ENCODE measurements around the gene KCNQ1OT1. TPM values are rescaled to one million over a fixed set of nuclear protein-coding genes. Genes with fewer than 3 reads are reported as not detected.

KCNQ1OT1 gene
- total RNA-seq, 4 donors from 2014 or later: 0.21 to 1.9 (median 1.2) TPM

DNA sequence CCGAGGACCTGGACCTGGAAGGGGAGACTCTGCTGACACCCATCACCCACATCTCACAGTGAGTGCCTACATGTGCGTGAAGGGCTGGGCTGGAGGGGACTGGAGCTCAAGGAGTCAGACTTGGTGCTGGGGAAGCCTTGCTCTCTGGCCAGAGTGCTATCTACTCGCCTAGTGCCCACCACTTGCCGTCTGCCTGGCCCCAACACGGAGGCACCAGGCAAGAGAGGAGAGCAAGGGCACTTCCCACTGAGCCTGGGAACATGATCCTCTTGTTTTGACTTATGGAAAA is 37.8 kb downstream of the KCNQ1OT1 start:
- Histone ChIP-seq H3K4me1 (no peaks in the 10 kb centered on the region), H3K36me3 (peaks cover 0 to 11% (median 0%) of the 10 kb centered on the region in 3 donors), H3K27ac (no peak overlapping the region), H3K9me3 (peaks cover 0 to 39% (median 0%) of the 10 kb centered on the region in 3 donors), H3K27me3 (no peaks in the 10 kb centered on the region), H3K4me3 (no peak overlapping the region)
- no peak for DNase-seq
- intact Hi-C loops (cut with DNase I): no loop called here
- TF ChIP-seq, protein P1, sequence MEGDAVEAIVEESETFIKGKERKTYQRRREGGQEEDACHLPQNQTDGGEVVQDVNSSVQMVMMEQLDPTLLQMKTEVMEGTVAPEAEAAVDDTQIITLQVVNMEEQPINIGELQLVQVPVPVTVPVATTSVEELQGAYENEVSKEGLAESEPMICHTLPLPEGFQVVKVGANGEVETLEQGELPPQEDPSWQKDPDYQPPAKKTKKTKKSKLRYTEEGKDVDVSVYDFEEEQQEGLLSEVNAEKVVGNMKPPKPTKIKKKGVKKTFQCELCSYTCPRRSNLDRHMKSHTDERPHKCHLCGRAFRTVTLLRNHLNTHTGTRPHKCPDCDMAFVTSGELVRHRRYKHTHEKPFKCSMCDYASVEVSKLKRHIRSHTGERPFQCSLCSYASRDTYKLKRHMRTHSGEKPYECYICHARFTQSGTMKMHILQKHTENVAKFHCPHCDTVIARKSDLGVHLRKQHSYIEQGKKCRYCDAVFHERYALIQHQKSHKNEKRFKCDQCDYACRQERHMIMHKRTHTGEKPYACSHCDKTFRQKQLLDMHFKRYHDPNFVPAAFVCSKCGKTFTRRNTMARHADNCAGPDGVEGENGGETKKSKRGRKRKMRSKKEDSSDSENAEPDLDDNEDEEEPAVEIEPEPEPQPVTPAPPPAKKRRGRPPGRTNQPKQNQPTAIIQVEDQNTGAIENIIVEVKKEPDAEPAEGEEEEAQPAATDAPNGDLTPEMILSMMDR (IDR thresholded peaks at IDR 0.05): no peak
- TF ChIP-seq POLR2A (IDR thresholded peaks at IDR 0.05): no peak
- WGBS, 2 donors: 100% methylated on average over 1 of the region's 5 CpGs; no CpG with 5 or more reads in 1 of the 2 donors

DNA sequence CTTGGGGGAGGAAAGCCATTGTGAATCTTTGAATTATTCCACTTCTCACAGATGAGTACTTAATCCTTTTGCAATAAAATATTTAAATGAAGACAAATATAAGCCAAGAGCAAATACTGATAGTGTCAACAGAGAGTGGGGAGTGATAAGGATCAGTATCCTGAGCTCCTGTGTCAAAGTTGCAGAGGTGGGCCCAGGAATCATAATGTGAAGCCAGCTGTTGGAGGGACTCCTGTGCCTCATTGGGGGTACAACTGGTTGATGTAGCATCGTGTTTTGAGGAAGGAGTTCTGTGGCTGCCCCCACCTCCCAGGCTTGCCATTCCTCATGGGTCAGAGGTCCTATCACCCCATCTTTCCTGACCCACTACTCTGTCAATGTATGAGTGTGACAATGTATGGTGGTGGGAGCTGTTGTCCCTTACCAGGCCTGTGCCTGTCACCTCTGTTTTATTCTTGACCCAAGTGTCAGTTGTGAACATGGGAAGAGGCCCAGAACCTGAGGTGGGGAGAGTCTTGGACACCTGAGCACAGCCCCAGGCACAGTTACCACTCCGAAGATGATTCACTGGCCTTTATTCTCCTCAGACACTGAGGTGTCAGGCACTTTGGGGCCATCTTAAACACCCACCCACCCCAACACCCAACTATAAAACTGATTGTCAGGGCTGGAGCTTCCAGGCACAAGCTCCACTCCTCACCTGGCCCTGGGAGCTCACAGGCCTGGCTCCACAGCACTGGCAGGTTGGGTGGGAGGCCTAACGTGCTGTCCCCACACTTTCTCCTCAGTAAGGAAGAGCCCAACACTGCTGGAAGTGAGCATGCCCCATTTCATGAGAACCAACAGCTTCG is 38.4 kb downstream of the KCNQ1OT1 start:
- no peak for DNase-seq
- Histone ChIP-seq H3K4me3 (no peak overlapping the region), H3K9me3 (peaks cover 0 to 42% (median 0%) of the 10 kb centered on the region in 3 donors), H3K36me3 (peaks cover 0 to 11% (median 0%) of the 10 kb centered on the region in 3 donors), H3K27me3 (no peaks in the 10 kb centered on the region), H3K27ac (no peak overlapping the region), H3K4me1 (no peaks in the 10 kb centered on the region)
- intact Hi-C loops (cut with DNase I): no loop called here
- WGBS, 2 donors: 90 to 97% methylated on average over 2 to 3 of the region's 4 CpGs
- TF ChIP-seq, protein P1 (IDR thresholded peaks at IDR 0.05): no peak
- no peak for TF ChIP-seq POLR2A (IDR thresholded peaks at IDR 0.05)

DNA sequence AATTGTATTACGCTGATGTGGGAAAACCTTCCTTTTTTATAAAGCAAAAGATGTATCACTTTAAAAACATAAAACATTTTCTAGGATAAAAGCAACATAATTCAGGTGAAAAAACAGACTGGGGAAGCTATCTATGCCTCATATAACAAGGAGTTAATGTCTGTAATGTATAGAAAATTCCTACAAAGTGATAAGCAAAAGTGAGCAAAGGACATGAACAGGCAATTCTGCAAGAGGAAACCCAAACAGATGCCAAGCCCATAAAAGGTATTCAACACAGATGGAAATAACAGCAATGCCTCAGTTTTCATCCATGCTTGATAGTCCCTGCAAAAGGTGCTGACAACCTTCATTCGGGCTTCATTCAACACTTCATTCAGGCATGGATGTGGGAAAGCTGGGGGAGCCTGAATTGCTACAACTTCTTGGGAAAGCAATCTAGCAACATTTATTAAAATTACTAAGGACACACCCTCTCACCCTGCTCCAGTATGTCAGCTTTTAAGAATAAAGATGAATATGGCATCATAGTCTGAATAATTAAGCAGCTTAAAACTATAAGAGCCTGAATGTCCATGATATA is 39.3 kb downstream of the KCNQ1OT1 start:
- no peak overlapping the region for H3K4me3 ChIP-seq
- TF ChIP-seq POLR2A (IDR thresholded peaks at IDR 0.05): no peak
- TF ChIP-seq, protein P1 (IDR thresholded peaks at IDR 0.05): no peak
- H3K9me3 ChIP-seq: peaks cover 0 to 43% (median 0%) of the 10 kb centered on the region in 3 donors
- intact Hi-C loops (cut with DNase I): no loop called here
- DNase-seq: no peak
- no peaks in the 10 kb centered on the region for H3K27me3 ChIP-seq
- H3K4me1 ChIP-seq: no peaks in the 10 kb centered on the region
- peaks cover 0 to 11% (median 0%) of the 10 kb centered on the region in 3 donors for H3K36me3 ChIP-seq
- WGBS, 2 donors: 88 to 89% methylated on average over 2 of the region's 2 CpGs
- H3K27ac ChIP-seq: no peak overlapping the region

DNA sequence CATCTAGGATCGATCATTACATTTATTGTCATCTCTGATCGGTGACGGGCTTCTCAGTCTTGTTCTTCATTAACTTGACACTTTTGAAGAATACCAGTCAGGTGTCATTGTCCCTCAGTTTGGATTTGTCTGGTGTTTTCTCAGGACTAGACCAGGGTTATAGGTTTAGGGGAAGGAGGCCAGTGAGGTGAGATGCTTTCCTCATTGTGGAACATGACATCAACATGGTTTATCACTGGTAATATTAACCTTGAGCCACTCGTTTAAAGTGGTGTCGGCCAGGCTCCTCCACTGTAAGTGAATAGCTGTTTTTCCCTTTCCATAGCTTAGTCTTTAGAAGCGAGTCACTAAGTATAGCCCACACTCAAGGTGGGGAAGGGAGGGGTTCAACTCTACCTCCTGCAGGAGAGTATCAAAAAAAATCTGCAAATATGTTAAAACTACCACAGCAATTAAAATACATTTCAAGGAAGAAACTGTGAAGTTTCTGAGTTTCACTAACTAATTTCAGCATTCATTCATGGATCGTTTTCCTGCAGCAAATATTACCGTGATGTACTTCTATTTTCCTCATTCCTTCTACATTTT is 42.0 kb downstream of the KCNQ1OT1 start:
- H3K4me3 ChIP-seq: no peak overlapping the region
- no peaks in the 10 kb centered on the region for H3K36me3 ChIP-seq
- TF ChIP-seq, protein P1 (IDR thresholded peaks at IDR 0.05): no peak
- TF ChIP-seq POLR2A (IDR thresholded peaks at IDR 0.05): no peak
- no peaks in the 10 kb centered on the region for H3K4me1 ChIP-seq
- H3K27me3 ChIP-seq: no peaks in the 10 kb centered on the region
- no peak overlapping the region for H3K27ac ChIP-seq
- peaks cover 0 to 53% (median 0%) of the 10 kb centered on the region in 3 donors for H3K9me3 ChIP-seq
- no peak for DNase-seq
- 93 to 97% methylated on average over 8 of the region's 8 CpGs for WGBS, 2 donors
- intact Hi-C loops (cut with DNase I): no loop called here

DNA sequence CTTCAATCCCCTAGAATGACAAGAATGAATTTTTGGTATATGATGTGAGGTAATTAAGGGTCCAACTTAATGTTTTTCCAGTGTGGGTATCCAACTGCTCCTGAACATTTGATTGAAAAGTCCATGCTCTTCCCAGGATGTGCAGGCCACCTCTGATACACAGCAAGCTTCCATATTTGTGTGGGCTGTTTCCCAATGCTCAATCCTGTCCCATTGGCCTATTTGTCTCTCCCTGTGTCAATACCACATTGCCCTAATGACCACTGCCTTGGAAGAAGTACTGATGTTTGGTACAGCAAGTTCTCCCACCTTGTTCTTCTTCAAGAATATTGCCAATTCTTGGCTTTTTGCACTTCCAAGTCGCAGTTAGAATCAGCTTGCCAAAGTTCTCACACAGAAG is 42.9 kb downstream of the KCNQ1OT1 start:
- no peaks in the 10 kb centered on the region for H3K27me3 ChIP-seq
- WGBS, 2 donors: 68 to 84% methylated on average over 1 of the region's 1 CpG
- TF ChIP-seq, protein P1 (IDR thresholded peaks at IDR 0.05): no peak
- no peak for TF ChIP-seq POLR2A (IDR thresholded peaks at IDR 0.05)
- no peak overlapping the region for H3K4me3 ChIP-seq
- intact Hi-C loops (cut with DNase I): no loop called here
- no peaks in the 10 kb centered on the region for H3K4me1 ChIP-seq
- H3K36me3 ChIP-seq: no peaks in the 10 kb centered on the region
- DNase-seq: no peak
- no peak overlapping the region for H3K27ac ChIP-seq
- peaks cover 0 to 54% (median 3%) of the 10 kb centered on the region in 3 donors for H3K9me3 ChIP-seq

Measured in esophagus squamous epithelium (tissue), 5 donors.